ENCODE measurements around the gene SRSF12.
"Not testable (repeated sequence)": the region's sequence is repeated elsewhere in the genome, so short reads cannot be mapped to it uniquely, and the experiment has no call there.

The SRSF12 gene

DNA sequence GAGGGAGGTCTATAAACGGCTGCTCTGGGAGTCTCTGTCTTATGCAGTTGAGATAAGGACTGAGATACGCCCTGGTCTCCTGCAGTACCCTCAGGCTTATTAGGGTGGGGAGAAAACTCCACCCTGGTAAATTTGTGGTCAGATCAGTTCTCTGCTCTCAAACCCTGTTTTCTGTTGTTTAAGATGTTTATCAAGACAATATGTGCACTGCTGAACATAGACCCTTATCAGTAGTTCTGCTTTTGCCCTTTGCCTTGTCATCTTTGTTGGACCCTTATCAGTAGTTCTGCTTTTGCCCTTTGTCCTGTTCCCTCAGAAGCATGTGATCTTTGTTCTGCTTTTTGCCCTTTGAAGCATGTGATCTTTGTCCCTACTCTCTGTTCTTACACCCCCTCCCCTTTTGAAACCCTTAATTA is 10.4 kb upstream of the SRSF12 start:
- DNase-seq = not testable (repeated sequence)

DNA sequence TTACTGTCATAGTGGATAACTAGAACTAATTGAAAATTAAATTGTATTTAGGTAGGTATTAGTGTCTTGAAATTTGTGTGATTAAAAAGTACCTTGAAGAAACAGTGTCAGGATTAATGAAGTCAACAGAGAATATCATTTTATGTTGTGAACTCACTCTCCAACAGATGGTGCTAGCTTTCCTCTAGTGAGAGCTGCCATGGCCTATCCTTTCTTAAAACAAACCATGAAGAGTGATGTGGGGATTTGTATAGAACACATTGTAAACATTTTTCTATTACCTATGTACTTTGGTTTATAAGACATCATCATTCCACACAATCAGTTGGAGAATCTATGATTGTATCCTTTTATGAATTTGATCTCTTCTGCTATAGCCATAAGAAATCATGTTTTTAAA is 4.8 kb upstream of the SRSF12 start:
- peak; percentile 41 for DNase-seq

DNA sequence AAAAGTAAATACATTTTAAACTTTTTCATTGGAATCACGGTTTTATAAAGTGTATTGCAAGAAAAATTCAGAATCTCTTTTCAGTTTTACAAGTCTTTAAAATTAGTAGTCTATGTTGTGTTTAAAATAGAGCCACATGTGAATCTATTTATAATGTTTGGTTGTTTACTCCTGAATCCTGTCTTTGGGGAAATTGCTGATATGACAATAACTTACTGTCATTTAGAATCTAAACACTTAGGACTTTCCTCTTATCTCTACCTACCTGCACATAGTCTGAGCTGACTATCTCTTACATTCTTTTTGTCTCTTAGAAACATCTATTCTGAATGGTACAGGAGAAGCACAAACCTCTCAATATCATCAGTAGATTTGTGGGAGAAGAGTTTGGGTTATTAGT is 4.1 kb upstream of the SRSF12 start:
- DNase-seq = no peak

DNA sequence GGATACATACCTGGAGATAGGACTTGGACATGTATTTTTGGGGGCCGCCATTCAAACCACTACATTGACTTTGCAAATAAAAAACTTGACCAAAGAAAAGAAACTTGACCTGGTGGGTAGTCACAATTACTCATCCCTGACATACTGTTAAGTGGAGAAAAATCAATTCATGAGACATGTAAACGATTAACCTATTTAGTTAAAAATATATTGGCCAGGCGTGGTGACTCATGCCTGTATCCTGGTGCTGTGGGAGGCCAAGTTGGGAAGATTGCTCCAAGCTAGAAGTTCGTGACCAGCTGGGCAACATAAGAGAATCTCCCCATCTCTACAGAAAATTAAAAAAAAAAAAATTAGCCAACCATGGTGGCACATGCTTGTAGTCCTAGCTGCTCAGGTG is 2.5 kb upstream of the SRSF12 start:
- no peak for DNase-seq

DNA sequence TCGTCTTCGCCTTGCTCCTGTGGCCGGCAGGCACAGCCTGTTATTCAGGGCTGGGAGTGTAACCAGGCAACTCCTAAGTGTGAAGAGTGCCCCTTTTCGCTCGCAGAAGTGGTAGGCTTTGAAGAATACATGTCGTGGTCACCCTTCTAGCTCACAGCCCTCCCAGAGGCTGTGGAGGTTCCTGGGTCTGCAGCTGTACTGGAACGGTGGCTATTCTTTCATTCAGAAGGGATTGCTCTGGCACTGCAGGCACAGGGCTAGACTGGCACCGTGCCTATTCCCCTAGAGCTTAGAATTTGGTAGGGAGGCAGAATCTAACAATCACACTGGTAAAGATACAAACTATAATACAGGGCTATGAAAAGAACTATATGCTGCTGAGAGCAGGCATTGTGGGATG is 1.1 kb upstream of the SRSF12 start:
- no peak for DNase-seq

DNA sequence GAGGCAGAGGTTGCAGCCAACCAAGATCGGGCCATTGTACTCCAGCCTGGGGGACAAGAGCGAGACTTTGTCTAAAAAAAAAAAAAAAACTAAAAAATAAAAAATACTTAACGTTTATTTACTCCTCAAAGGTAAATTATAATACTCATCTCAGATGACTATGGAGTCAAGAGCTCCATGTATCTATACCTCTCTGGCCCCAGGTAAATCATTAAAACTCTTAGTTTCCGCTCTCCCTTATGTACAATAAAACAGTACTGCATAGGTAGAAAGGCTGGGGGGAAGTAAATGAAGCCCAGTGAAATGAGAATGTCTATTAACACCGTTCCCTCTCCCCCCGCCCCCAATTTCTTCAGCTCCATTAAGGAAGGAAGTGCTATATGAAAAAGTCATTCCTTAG is 1.2 kb downstream of the SRSF12 start:
- DNase-seq = no peak

DNA sequence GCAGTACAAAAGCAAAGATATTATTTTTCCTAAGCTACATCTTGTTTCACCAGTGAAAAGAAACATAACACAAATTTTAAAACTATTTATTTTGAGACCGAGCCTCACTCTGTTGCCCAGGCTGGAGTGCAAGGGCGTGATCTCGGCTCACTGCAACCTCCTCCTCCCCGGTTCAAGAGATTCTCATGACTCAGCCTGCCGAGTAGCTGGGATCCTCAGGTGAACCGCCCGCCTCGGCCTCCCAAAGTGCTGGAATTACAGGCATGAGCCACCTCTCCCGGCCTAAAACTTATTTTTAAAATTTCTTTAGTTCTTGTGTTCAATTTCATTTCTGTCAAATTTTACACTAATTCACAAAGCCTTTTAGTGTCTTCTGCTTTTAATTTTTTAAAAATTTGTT is 5.9 kb downstream of the SRSF12 start:
- DNase-seq = no peak

DNA sequence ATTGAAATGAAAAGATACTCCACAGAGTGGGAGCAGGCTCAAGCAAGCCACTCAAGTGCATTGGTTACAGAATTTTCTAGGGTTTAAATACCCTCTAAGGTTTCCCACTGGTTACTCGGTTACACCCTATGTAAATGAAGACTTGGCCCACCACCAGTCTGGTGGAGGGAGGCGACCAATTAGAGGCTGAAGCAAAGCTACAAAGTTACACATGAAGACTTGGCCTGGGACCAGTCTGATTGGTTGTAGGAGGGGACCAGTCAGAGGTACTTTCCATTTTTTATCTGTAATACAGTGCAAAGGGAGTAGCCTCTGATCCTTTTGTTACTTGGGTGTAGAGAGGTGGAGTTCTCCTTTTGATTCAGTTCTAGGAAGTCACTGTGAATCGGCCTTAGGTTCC is 7.6 kb downstream of the SRSF12 start:
- DNase-seq = no peak

DNA sequence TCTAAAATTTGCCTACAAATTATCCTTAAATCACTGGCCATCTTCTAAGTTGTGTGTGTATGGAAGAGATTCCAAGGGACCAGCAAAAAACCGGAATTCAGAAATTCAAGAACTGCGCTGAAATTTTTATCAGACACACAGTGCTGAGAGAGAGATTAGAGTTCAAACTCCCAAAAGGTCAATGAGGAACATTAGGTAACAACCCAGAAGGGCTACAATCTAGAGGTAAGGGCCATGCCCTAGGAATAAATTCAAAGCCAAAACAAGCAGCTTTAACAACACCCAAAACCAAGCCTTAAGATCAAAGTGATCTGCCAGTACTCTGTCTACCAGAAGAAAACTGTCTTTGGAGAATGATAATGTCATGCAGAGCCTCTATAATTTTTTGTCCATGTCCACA is 17.8 kb downstream of the SRSF12 start:
- DNase-seq = no peak

DNA sequence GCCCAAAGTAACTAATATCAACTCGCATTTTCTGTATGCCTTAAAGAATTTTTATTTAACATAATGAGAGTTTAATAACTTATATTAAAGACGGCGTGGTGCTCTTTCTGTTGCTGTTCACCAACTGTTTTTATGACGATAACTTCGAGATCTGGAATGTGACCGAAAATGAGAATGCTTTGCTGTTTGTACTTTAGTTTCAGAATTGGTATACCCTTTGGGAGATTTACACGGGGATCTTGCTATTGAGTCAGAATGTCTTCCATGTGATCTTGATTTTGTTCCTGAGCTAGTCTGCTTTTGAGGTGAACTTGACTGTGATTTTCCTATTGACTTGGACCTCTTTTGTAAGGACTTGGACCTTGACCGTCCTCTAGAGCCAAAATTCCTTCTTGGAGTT is 19.4 kb downstream of the SRSF12 start:
- no peak for DNase-seq

DNA sequence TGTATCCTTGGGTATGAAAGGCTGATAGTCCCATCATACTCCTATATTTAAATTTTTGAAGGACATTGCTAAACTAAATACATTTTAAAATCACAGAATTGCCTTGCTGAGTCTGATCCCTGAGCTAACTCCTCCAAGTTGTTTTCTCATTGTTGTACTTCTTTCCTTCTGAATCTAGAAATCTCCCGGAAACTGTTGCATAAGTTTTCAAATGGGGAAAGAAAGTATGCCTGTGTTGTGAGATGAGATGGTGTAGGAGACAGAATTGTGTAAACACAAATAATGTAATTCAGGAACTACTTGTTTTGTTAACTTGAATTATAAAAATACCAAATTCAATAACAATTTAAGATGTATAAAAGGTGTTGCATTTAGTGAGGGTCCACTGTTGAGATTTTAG is 30.0 kb downstream of the SRSF12 start:
- DNase-seq = no peak

DNA sequence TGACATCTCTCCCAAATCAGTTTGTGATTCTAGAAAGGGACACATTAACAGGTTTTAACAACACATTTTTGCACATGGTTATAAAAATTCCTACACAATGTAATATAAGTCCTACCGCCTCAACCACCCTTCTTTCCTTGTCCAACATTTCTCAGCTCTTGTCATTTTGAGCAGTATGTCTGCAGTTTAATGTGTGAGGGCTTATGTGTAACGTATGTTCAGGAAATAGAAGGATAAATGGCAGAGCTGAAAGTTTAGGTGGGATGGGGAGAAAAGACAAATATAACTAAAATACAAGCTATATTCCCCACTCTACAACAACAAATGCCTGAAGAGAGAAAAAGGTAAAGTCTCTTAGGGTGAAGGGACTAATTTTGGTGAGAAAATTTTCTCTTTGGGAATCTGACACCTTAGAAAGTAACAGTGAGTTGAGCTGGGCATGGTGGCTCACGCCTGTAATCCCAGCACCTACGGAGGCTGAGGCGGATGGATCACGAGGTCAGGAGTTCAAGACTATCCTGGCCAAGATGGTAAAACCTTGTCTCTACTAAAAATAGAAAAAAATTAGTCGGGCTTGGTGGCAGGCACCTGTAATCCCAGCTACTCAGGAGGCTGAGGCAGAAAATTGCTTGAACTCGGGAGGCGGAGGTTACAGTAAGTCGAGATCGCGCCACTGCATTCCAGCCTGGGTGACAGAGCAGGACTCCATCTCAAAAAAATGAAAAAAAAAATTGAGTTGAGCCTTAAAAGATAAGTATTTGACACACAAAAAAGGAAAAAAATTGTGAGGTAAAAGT is 32.3 kb downstream of the SRSF12 start:
- DNase-seq = no peak

DNA sequence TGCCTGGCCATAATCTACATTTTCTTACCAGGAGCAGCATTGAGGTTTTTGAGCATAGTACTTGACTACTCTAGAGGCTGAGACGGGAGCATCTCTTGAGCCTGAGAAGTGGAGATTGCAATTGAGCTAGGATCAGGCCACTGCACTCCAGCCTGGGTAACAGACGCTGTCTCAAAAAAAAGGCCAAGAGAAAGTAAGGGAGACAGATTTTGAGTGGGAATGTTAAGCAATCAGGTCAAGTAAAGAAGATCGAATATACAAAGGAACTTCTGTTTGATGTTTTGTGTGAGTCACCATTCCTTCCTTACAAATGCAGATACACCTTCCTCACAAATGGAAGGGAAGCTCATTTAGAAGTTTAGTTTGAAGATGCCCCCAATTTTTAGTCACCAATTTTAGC is 32.9 kb downstream of the SRSF12 start:
- no peak for DNase-seq

DNA sequence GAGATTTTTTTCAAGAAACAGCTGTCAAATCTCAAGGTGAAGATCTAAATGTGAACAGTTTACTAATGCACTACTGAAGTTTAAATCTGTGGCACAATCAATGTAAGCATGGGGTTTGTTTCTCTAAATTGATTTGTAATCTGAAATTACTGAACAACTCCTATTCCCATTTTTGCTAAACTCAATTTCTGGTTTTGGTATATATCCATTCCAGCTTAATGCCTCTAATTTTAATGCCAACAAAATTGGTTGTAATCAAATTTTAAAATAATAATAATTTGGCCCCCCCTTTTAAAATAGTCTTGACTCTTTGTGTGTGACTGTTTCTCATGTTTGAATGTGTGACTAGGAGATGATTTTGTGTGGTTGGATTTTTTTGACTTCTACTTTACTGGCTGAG is 33.3 kb downstream of the SRSF12 start:
- DNase-seq = no peak

DNA sequence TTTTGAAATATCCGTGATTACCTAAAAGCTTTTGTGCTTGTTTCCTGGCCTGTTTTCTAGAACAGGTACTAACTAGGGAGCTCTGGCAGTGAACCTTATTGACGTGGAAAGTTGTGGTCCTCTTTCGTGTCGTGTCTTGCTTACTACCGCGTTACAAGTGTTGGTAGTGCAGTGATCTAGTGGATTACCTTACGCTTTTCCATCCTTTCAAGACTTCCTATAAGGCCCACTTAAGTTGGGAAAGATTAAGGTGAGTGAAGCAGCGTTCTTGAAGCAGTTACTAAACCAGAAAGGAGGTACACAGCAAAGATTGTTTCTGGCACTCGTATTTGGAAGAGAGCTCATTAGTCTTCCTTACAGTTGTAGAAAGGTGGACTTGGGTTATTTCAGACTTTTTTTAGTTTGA is 35.4 kb downstream of the SRSF12 start:
- peak; percentile 7 for DNase-seq

DNA sequence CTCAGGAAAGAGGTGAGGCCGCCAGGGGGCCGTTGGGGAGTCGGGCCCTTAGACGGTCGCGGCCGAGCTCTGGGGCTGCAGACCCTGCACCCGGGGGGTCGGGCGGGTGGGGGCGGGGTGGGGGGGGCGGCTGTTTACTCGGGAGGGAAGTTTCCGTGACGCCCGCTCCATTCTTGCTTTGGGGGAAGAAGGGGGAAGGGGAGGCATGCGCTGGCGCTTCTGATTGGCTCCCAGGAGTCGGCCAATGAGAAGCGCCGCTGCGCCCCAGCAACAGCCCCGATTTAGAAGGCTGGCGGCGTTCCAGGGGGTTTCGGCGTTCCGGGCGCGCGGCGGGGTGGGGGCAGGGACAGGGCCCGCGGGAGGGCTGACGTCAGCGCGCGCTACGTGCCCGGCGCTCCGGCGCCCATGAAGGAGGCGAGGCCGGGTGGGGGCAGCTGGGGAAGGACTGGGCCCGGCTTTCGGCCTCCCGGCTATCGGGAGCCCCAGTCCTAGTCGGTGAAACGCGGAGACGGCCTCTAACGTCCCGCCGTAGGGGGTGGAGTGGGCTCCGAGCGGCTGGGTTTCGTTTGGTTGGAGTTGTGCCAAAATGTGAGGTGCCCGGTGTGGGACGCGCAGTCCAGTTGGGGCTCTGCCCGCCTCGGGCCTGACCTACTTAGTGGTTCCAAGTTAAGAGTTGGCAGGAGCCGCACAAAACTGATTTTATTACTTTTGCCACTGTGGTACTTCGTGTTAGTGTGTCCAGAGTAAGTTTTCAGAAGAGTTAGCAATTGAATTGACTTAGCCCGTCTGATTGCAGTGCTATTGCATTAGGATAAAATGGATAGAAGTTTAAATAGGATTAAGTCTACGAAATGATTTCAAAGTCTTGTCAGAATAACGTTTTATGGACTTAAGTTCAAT is 36.2 kb downstream of the SRSF12 start:
- peak; percentile 98 for DNase-seq

DNA sequence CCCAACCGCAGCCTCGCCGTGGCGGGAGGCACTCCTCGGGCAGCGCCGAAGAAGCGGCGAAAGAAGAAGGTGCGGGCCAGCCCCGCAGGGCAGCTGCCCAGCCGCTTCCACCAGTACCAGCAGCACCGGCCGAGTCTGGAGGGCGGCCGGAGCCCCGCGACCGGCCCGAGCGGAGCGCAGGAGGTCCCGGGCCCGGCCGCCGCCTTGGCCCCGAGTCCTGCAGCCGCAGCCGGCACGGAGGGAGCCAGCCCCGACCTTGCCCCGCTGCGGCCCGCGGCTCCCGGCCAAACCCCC is 36.8 kb downstream of the SRSF12 start:
- no peak for DNase-seq

DNA sequence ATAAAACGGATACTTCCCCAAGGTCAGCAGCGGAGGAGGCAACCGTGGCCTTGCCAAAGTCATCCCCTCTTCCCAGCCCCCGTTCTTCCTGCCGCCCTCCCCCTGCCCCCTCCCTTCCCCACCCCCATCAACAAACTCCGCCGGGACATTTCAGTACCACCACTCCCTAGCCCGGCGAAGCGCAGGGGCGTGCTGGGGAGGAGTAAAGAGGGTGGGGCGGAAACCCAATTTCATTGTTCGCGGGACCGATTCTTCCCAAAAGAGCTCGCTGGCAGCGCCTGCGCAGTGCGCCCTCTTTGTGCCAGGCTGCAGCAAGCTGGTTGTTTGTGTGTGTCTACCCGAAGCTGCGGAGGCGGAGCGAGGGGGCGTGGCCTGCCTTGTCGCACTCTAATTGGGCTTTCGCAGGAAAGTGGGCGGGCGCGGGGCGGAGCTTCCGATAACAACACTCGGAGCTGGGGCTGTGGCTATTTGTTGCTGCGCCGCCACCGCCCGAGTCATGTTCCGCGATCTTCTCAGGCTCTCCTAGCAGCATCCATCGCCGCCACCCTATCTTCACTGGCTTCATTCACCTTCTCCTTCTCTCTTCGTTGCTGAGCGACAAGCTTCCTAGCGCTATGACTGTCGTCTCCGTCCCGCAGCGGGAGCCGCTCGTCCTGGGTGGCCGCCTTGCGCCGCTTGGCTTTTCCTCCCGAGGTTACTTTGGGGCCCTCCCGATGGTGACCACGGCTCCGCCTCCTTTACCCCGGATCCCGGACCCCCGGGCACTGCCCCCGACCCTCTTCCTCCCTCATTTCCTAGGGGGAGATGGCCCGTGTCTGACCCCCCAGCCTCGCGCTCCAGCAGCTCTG is 37.4 kb downstream of the SRSF12 start, which contains the start of gene PNRC1:
PNRC1 (plus strand) TSS at position 471 of the 848 bp plus-strand sequence; CDS start at position 615, 144 bp downstream.
- DNase-seq = peak; percentile 99

DNA sequence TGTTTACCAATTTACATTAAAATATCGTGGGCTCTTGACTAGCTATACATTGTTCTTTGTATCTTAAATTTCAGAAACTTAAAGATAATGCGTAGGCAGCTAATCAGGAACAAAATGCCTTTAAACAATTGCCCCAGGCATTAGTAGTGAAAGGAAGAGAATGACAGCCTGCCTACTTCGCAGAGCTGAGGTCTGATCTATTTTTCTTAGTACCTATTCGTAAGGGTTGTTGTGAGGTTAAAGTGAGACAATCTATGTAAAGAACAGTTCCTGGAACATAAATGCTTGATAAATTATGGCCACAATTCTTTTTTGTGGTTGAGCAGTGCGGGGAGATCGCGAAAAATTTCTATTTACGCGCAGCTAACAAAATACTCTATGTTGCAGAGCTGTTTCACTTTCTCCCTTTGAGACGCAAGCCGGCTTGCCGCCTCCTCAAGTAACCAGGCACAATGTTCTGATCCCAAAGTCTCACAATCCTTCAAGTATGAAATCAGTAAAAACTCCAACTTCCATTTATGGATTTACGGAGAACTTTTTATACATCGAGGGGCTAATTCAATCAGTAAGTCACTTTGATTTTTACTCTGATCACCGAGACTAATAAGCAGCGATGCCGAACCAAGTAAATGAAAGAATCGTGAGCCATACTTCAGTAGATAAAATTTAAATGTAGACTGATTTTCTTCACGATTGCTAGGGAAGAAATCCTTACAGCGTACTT is 38.2 kb downstream of the SRSF12 start:
- peak; percentile 64 for DNase-seq

DNA sequence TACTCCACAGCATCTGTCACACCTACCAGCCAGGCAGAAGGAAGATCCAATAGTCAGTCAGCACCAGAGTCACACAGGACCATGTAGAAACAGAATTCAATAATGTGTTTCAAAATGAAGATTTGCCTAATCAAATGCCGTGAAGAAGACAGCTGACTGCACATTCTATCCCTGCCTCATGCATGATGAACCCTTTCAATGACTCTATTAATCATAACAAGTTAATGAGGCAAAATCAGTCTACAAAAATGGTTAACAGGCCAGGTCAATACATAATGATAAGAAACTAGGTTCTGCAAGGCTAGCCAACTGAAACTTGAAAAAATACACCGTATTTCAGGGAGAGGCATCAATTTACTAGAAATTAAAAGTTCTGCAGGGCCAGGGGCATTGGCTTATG is 44.0 kb downstream of the SRSF12 start:
- no peak for DNase-seq

DNA sequence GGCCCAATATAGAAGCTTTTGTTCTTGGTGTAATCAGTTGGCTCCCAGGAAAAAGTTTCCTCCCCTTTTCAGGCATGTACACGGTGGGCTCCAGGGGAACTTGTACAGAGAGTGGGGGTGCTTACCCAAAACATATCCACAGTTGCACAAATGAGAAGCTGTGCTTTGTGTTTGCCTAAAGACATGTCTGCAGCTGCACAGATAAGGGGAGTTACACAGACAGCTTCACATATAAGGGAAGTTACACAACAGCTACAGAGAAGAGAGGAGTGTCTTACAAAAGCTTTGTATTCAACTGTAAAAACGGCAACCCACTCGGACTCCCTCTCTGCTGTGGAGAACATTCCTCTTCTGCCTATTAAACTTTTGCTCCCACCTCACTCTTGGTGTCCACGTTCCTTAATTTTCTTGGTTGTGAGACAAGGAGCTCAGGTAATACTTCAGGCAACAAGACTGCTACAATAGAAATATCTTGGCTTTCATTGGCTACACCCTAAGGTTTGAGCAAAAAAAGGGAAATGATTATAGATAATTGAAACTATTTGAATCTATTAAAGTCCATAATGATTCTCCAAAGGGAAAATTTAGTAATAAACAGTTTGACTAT is 44.8 kb downstream of the SRSF12 start:
- DNase-seq = no peak

DNA sequence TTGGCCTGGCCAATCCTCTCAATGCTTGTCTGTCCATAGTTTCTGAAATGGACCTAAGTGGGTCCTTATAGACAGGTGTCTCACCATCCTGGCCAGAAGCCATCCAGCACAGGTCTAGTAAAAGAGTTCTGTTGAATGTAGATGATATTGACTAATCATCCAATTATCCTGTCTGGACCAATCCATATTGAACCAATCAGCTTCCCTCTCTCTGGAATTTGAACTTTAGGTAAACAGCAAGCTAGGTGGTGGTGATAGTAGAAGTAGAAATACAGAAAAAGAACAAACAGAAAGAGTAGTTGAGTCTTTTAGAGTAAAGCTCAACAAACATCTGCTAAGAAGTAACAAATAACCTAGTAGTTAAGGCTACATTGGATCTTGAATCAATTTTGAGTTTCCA is 46.8 kb downstream of the SRSF12 start:
- DNase-seq = no peak

Measured in fibroblast of upper back skin (primary cell).